ENCODE data around the gene FGFBP1. TPM values are rescaled to one million over a fixed set of nuclear protein-coding genes. Genes with fewer than 3 reads are reported as not detected.

FGFBP1 gene
- total and polyA plus RNA-seq, 2 donors from 2014 or later: 1.2 to 6.9 TPM

DNA sequence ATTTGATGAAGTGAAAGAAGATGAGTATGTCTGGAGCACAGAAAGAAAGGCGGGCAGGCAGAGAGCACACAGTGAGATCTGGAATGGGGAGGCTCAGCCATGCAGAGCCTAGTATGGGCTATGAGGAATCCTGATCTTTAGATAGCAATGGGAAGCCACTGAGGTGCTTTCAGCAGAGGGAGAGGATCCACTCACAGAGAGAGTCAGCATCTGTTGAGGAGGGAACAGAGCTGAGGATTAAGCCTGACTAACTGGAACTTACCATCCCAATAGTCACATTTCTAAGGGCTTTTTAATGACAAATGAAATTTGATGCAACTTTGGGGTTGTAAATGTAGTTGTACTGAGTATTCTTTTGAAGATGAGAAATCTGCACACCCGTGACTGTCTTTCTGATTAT, 45.1 kb upstream of the FGFBP1 start:
- H3K36me3 ChIP-seq (ENCODE audit: control insufficient read depth in 2 of 3, insufficient read depth in 3 of 3, low read length in 3 of 3): no peaks in the 10 kb centered on the region
- no peak for FAIRE-seq
- no peaks in the 10 kb centered on the region for H3K4me1 ChIP-seq (ENCODE audit: control insufficient read depth in 2 of 3, insufficient read depth in 2 of 3, low read depth in 1 of 3, low read length in 3 of 3)
- H3K9me3 ChIP-seq (ENCODE audit: control insufficient read depth in 2 of 3, insufficient read depth in 1 of 3, low read length in 3 of 3): no peaks in the 10 kb centered on the region
- H3K27me3 ChIP-seq (ENCODE audit: control insufficient read depth, insufficient read depth, low read length): no peaks in the 10 kb centered on the region
- no peak overlapping the region for H3K9ac ChIP-seq (ENCODE audit: low read length in 3 of 3)
- no peak overlapping the region for H3K27ac ChIP-seq (ENCODE audit: low read depth in 2 of 2, low read length in 2 of 2)
- TF ChIP-seq, protein P1, sequence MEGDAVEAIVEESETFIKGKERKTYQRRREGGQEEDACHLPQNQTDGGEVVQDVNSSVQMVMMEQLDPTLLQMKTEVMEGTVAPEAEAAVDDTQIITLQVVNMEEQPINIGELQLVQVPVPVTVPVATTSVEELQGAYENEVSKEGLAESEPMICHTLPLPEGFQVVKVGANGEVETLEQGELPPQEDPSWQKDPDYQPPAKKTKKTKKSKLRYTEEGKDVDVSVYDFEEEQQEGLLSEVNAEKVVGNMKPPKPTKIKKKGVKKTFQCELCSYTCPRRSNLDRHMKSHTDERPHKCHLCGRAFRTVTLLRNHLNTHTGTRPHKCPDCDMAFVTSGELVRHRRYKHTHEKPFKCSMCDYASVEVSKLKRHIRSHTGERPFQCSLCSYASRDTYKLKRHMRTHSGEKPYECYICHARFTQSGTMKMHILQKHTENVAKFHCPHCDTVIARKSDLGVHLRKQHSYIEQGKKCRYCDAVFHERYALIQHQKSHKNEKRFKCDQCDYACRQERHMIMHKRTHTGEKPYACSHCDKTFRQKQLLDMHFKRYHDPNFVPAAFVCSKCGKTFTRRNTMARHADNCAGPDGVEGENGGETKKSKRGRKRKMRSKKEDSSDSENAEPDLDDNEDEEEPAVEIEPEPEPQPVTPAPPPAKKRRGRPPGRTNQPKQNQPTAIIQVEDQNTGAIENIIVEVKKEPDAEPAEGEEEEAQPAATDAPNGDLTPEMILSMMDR (IDR thresholded peaks at IDR 0.05; ENCODE audit: borderline replicate concordance, extremely low read depth, insufficient read depth): no peak
- no peak overlapping the region for H3K4me3 ChIP-seq (ENCODE audit: low read length in 3 of 3)
- DNase-seq: no peak
- intact Hi-C loops (cut with DNase I): no loop called here

DNA sequence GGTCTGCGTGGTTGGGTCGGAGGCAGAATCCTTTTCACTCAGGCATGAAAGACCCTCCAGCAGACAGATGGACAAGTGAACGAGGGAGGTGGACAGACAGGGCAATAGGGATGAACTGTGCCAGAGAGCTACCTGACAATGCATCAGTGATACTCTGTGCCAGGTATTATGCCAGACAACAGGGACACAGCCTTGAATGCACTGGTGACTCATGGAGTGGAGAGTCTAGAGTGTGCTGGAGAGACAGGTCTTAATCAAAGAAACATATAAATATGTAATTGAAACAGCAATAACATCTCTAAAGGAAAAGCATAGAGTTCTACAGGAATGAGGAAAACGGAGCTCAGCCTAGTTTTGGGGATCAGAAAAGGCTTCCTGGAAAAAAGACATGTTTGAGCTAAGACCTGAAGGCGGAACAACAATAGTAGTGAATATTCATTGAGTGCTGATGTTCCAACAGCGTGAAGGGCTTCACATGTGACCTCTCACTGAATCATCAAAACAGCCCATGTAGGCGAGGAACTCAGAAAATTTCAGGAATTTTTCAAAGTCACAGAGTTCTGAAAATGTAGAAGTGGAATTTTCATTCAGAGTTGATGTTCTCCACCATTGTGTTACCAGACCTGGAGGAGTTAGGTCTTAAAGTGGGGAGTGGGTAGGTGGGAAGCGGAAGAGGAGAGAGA, 44.4 kb upstream of the FGFBP1 start:
- Histone ChIP-seq H3K36me3 (ENCODE audit: control insufficient read depth in 2 of 3, insufficient read depth in 3 of 3, low read length in 3 of 3) (no peaks in the 10 kb centered on the region), H3K27ac (ENCODE audit: low read depth in 2 of 2, low read length in 2 of 2) (no peak overlapping the region), H3K9ac (ENCODE audit: low read length in 3 of 3) (no peak overlapping the region), H3K9me3 (ENCODE audit: control insufficient read depth in 2 of 3, insufficient read depth in 1 of 3, low read length in 3 of 3) (no peaks in the 10 kb centered on the region), H3K4me1 (ENCODE audit: control insufficient read depth in 2 of 3, insufficient read depth in 2 of 3, low read depth in 1 of 3, low read length in 3 of 3) (no peaks in the 10 kb centered on the region), H3K27me3 (ENCODE audit: control insufficient read depth, insufficient read depth, low read length) (no peaks in the 10 kb centered on the region), H3K4me3 (ENCODE audit: low read length in 3 of 3) (no peak overlapping the region)
- TF ChIP-seq, protein P1 (IDR thresholded peaks at IDR 0.05; ENCODE audit: borderline replicate concordance, extremely low read depth, insufficient read depth): no peak
- FAIRE-seq (no peak), DNase-seq (no peak)
- intact Hi-C loops (cut with DNase I): no loop called here

DNA sequence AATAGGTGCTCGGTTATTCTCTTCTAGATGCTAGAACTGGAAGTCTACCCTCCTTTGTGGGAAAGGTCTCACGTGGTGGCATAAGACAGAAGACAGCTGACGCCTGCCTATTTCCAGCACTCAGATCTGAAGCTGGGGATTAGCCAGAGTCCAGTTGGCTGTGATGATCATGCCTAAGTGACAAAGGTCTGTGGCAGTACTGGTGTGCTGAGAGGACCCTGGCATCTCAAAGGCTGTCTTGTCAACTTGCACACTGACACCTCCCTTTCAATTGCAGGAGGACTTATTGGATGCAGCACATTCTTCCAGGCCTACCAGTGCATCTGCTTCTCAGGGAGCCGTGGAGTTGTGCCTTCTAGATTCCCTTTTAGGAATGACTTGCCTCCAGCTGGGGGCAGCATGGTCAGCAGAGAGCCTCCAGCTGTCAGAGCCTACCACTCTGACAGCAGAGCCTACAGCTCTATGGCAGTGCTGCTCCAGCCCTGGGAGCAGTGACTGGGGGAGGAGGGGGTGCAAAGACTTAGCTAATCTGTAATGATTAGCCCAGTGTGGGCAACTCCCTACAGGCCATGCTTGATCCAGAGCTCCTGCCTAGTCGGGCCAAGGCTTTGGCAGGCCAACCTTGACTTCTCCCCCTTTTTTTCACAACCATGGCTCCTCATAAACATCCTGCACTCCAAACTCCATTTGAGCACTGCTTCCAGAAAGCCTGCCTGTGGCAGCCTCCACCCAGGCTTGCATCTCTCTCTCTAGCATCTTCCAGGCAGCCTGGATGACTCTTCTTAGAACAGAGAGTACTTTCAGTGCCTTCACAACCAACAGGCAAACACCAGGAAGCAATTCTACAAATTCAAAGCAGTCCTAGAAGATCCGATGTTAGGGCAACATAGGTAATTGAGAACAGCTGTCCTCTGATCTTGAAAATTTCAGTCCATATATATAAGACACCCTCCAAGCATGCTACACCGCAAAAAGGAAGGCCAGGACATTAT, 38.2 kb upstream of the FGFBP1 start:
- intact Hi-C loops (cut with DNase I): no loop called here
- DNase-seq (peak in 1 of 5 donors; percentile 35), FAIRE-seq (no peak)
- Histone ChIP-seq H3K27ac (ENCODE audit: low read depth in 2 of 2, low read length in 2 of 2) (no peak overlapping the region), H3K27me3 (ENCODE audit: control insufficient read depth, insufficient read depth, low read length) (no peaks in the 10 kb centered on the region), H3K36me3 (ENCODE audit: control insufficient read depth in 2 of 3, insufficient read depth in 3 of 3, low read length in 3 of 3) (no peaks in the 10 kb centered on the region), H3K4me3 (ENCODE audit: low read length in 3 of 3) (no peak overlapping the region), H3K9ac (ENCODE audit: low read length in 3 of 3) (no peak overlapping the region), H3K4me1 (ENCODE audit: control insufficient read depth in 2 of 3, insufficient read depth in 2 of 3, low read depth in 1 of 3, low read length in 3 of 3) (no peaks in the 10 kb centered on the region), H3K9me3 (ENCODE audit: control insufficient read depth in 2 of 3, insufficient read depth in 1 of 3, low read length in 3 of 3) (no peaks in the 10 kb centered on the region)
- TF ChIP-seq, protein P1 (IDR thresholded peaks at IDR 0.05; ENCODE audit: borderline replicate concordance, extremely low read depth, insufficient read depth): no peak

All from kidney (tissue), 14 donors.